ENCODE data around the gene CRIM1.

The CRIM1 gene

GRCh38 chr2:36479406-36479805 lies 123.8 kb downstream of the CRIM1 start:
- TF ChIP-seq CTCF (IDR thresholded peaks at IDR 0.05; ENCODE audit: control insufficient read depth, insufficient read depth, low read depth, low read length, missing control alignments), result no peak
- no peak overlapping the region for H3K4me3 ChIP-seq (ENCODE audit: control insufficient read depth, low read depth, low read length)
- no peak for DNase-seq (ENCODE audit: low read depth)

DNA sequence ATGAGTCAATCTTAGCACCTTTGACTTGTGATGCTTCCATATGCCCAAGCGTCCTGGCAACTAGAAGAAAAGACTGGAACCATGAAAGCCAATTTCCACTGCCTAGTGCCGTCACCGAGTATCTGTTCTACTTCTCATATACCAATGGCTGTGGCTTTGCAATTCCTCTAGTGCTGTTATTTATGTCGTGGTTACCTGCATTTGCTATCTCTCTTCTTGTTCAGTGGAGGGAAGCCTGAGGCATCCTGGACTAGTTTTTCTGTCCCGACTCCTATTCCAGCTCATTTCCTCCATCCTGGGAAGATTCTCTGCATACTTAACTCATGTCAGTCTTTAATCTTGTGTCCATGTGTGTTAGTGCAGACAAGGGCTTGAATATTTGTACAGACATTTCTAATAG lies 124.5 kb downstream of the CRIM1 start:
- no peak for TF ChIP-seq CTCF (IDR thresholded peaks at IDR 0.05; ENCODE audit: control insufficient read depth, insufficient read depth, low read depth, low read length, missing control alignments)
- H3K4me3 ChIP-seq (ENCODE audit: control insufficient read depth, low read depth, low read length), result no peak overlapping the region

DNA sequence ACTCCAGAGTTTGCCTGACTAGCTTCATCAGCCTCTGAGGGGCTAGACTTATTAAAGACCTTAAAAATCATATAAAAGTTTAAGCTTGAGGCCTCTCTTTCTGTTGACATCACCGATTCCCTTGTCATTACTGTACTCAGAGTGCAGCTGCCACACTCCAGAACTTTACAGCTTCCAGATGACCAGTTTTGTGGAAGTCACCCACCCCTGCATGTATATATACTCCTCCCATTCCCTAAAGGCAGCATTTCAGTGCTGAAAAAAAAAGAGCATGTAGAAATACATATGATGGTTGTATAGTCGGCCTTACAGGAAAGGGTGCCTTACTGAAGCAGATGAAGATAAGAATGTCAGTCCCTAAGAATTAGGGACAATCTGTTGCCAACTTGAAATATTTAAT lies 125.1 kb downstream of the CRIM1 start:
- TF ChIP-seq CTCF (IDR thresholded peaks at IDR 0.05; ENCODE audit: control insufficient read depth, insufficient read depth, low read depth, low read length, missing control alignments), result no peak
- no peak for DNase-seq (ENCODE audit: low read depth)

More for the DNA sequence above, 124.5 kb downstream of the CRIM1 start:
- no peak for DNase-seq (ENCODE audit: low read depth)

GRCh38 chr2:36481709-36482108 lies 126.1 kb downstream of the CRIM1 start:
- TF ChIP-seq CTCF (IDR thresholded peaks at IDR 0.05; ENCODE audit: control insufficient read depth, insufficient read depth, low read depth, low read length, missing control alignments), result no peak
- DNase-seq (ENCODE audit: low read depth), result no peak
- no peak overlapping the region for H3K4me3 ChIP-seq (ENCODE audit: control insufficient read depth, low read depth, low read length)

More for the DNA sequence above, 125.1 kb downstream of the CRIM1 start:
- H3K4me3 ChIP-seq (ENCODE audit: control insufficient read depth, low read depth, low read length), result no peak overlapping the region

- H3K4me3 ChIP-seq (ENCODE audit: control insufficient read depth, low read depth, low read length), result no peak overlapping the region
- TF ChIP-seq CTCF (IDR thresholded peaks at IDR 0.05; ENCODE audit: control insufficient read depth, insufficient read depth, low read depth, low read length, missing control alignments), result no peak
- no peak for DNase-seq (ENCODE audit: low read depth)
Observed at GRCh38 chr2:36482576-36483214, 127.1 kb downstream of the CRIM1 start.

DNA sequence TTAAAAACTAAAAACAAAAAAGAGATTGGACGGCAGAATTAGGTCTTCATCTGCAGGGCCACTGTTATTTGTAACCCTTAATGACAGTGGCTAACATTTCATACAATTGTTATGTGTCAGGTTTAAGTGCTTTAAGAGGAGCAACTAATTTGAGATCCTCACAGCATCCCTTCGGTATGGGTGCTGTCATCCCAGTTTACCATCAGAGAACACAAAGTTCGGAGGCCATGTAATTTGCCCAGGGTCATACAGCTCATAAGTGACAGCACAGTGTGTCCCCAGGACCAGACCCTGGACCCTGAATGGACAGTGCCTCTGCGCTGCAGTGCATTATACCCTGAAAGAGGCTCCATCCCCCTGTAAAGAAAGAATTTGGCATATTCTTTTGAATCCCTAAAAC lies 127.7 kb downstream of the CRIM1 start:
- TF ChIP-seq CTCF (IDR thresholded peaks at IDR 0.05; ENCODE audit: control insufficient read depth, insufficient read depth, low read depth, low read length, missing control alignments), result no peak
- no peak overlapping the region for H3K4me3 ChIP-seq (ENCODE audit: control insufficient read depth, low read depth, low read length)
- DNase-seq (ENCODE audit: low read depth), result no peak
